Activated T-helper 1 cell treated with anti-CD3 and anti-CD28 coated beads, Interleukin-12 subunit alpha, Interleukin-12 subunit beta, Interleukin-2, Interleukin-4 antibody, amounts not matched to agents 30 ng/mL and 10 ng/mL and 1 ng/mL, durations not matched to agents 14 hours and 24 hours and 36 hours (primary cell): ENCODE measurements around the gene VPS13A. TPM values are rescaled to one million over a fixed set of nuclear protein-coding genes. Genes with fewer than 3 reads are reported as not detected.

Source experiments
- DNase-seq: peaks from one replicate; pipeline ENCODE4 v3.0.0; 2021; ENCODE audit warnings: low spot score
- H3K27ac Mint-ChIP-seq: one replicate; pipeline ENCODE4 v1.8.0; 2021; ENCODE audit warnings: mild to moderate bottlenecking, mixed read lengths
- H3K27me3 Mint-ChIP-seq: one replicate; pipeline ENCODE4 v1.8.0; 2022; ENCODE audit warnings: mild to moderate bottlenecking, moderate library complexity, mixed read lengths; ENCODE audit not compliant: insufficient read depth
- H3K36me3 Mint-ChIP-seq: one replicate; pipeline ENCODE4 v1.8.0; 2021; ENCODE audit warnings: low read depth, mixed read lengths
- H3K4me1 Mint-ChIP-seq: one replicate; pipeline ENCODE4 v1.8.0; 2021; ENCODE audit warnings: low read depth, mixed read lengths
- H3K4me3 Mint-ChIP-seq: one replicate; pipeline ENCODE4 v1.8.0; 2021; ENCODE audit warnings: mild to moderate bottlenecking, moderate library complexity, mixed read lengths
- H3K9me3 Mint-ChIP-seq: one replicate; pipeline ENCODE4 v1.8.0; 2021; ENCODE audit warnings: mixed read lengths
- intact Hi-C: fragments of 100-400 bp; cut with micrococcal nuclease; formaldehyde crosslinking; loops from one replicate; pipeline ENCODE4 v1.15.1; 2024
- total RNA-seq: library from RNA; stranded (reverse); gene quantifications from 2 replicates; pipeline ENCODE4 v1.2.3, GENCODE V29; 2022

VPS13A gene
- total RNA-seq, 1 donor from 2014 or later = 44.2 TPM

GRCh38 chr9:77421506-77422265 lies 244.4 kb downstream of the VPS13A start:
- Mint-ChIP-seq H3K4me3 (no peak overlapping the region), H3K36me3 (no peaks in the 10 kb centered on the region), H3K9me3 (no peaks in the 10 kb centered on the region), H3K27ac (no peak overlapping the region), H3K27me3 (no peaks in the 10 kb centered on the region), H3K4me1 (no peaks in the 10 kb centered on the region)
- DNase-seq = no peak
- intact Hi-C loops = no loop called here

GRCh38 chr9:77422969-77423368 lies 245.6 kb downstream of the VPS13A start:
- no peaks in the 10 kb centered on the region for H3K36me3 Mint-ChIP-seq
- intact Hi-C loops = no loop called here
- no peak overlapping the region for H3K27ac Mint-ChIP-seq
- no peaks in the 10 kb centered on the region for H3K4me1 Mint-ChIP-seq
- H3K4me3 Mint-ChIP-seq = no peak overlapping the region
- no peaks in the 10 kb centered on the region for H3K9me3 Mint-ChIP-seq
- DNase-seq = no peak
- H3K27me3 Mint-ChIP-seq = no peaks in the 10 kb centered on the region

GRCh38 chr9:77423841-77424240 lies 246.5 kb downstream of the VPS13A start:
- Mint-ChIP-seq H3K4me3 (no peak overlapping the region), H3K4me1 (no peaks in the 10 kb centered on the region), H3K27me3 (no peaks in the 10 kb centered on the region), H3K27ac (no peak overlapping the region), H3K9me3 (no peaks in the 10 kb centered on the region), H3K36me3 (no peaks in the 10 kb centered on the region)
- DNase-seq = no peak
- intact Hi-C loops = no loop called here

- H3K9me3 Mint-ChIP-seq = no peaks in the 10 kb centered on the region
- no peaks in the 10 kb centered on the region for H3K4me1 Mint-ChIP-seq
- no peak for DNase-seq
- H3K4me3 Mint-ChIP-seq = no peak overlapping the region
- no peaks in the 10 kb centered on the region for H3K36me3 Mint-ChIP-seq
- no peaks in the 10 kb centered on the region for H3K27me3 Mint-ChIP-seq
- intact Hi-C loops = no loop called here
- H3K27ac Mint-ChIP-seq = no peak overlapping the region
Measured at GRCh38 chr9:77424993-77425392, 247.7 kb downstream of the VPS13A start.

GRCh38 chr9:77426712-77427111 lies 249.4 kb downstream of the VPS13A start:
- intact Hi-C loops = no loop called here
- H3K4me3 Mint-ChIP-seq = no peak overlapping the region

GRCh38 chr9:77427256-77427927 lies 250.1 kb downstream of the VPS13A start:
- H3K27me3 Mint-ChIP-seq = no peaks in the 10 kb centered on the region
- no peak for DNase-seq
- H3K36me3 Mint-ChIP-seq = no peaks in the 10 kb centered on the region
- no peaks in the 10 kb centered on the region for H3K4me1 Mint-ChIP-seq
- no peak overlapping the region for H3K27ac Mint-ChIP-seq
- intact Hi-C loops = no loop called here
- no peaks in the 10 kb centered on the region for H3K9me3 Mint-ChIP-seq
- no peak overlapping the region for H3K4me3 Mint-ChIP-seq

More at GRCh38 chr9:77426712-77427111, 249.4 kb downstream of the VPS13A start:
- Mint-ChIP-seq H3K9me3 (no peaks in the 10 kb centered on the region), H3K27ac (no peak overlapping the region), H3K36me3 (no peaks in the 10 kb centered on the region), H3K4me1 (no peaks in the 10 kb centered on the region), H3K27me3 (no peaks in the 10 kb centered on the region)
- DNase-seq = no peak

GRCh38 chr9:77429928-77430327 lies 252.6 kb downstream of the VPS13A start:
- no peak overlapping the region for H3K4me3 Mint-ChIP-seq
- H3K36me3 Mint-ChIP-seq = no peaks in the 10 kb centered on the region
- peaks cover 1% of the 10 kb centered on the region for H3K27me3 Mint-ChIP-seq
- intact Hi-C loops = no loop called here
- no peak overlapping the region for H3K27ac Mint-ChIP-seq
- no peak for DNase-seq
- peaks cover 5% of the 10 kb centered on the region for H3K4me1 Mint-ChIP-seq
- no peaks in the 10 kb centered on the region for H3K9me3 Mint-ChIP-seq

- intact Hi-C loops = loop anchor here (2.0 kb wide), 2 partner anchors 25 to 603 kb away; no protein-coding TSS in a partner anchor
- Mint-ChIP-seq H3K27me3 (peaks cover 1% of the 10 kb centered on the region), H3K36me3 (no peaks in the 10 kb centered on the region), H3K4me3 (no peak overlapping the region), H3K9me3 (no peaks in the 10 kb centered on the region), H3K4me1 (peaks cover 5% of the 10 kb centered on the region), H3K27ac (no peak overlapping the region)
- no peak for DNase-seq
Measured at GRCh38 chr9:77432053-77432452, 254.7 kb downstream of the VPS13A start.

- DNase-seq = peak; percentile 15
- H3K9me3 Mint-ChIP-seq = no peaks in the 10 kb centered on the region
- H3K27me3 Mint-ChIP-seq = peaks cover 3% of the 10 kb centered on the region
- intact Hi-C loops = loop anchor here (1.0 to 2.0 kb wide), 6 partner anchors 23 to 687 kb away; no protein-coding TSS in a partner anchor
- peaks cover 5% of the 10 kb centered on the region for H3K4me1 Mint-ChIP-seq
- no peak overlapping the region for H3K4me3 Mint-ChIP-seq
- H3K27ac Mint-ChIP-seq = no peak overlapping the region
- H3K36me3 Mint-ChIP-seq = no peaks in the 10 kb centered on the region
Measured at GRCh38 chr9:77433675-77434445, 256.5 kb downstream of the VPS13A start.

GRCh38 chr9:77435277-77435676 lies 257.9 kb downstream of the VPS13A start:
- H3K4me1 Mint-ChIP-seq = peaks cover 5% of the 10 kb centered on the region
- DNase-seq = no peak
- no peaks in the 10 kb centered on the region for H3K9me3 Mint-ChIP-seq
- intact Hi-C loops = no loop called here
- no peaks in the 10 kb centered on the region for H3K36me3 Mint-ChIP-seq
- no peak overlapping the region for H3K4me3 Mint-ChIP-seq
- H3K27ac Mint-ChIP-seq = no peak overlapping the region
- H3K27me3 Mint-ChIP-seq = peaks cover 3% of the 10 kb centered on the region

GRCh38 chr9:77435688-77436087 lies 258.4 kb downstream of the VPS13A start:
- Mint-ChIP-seq H3K27ac (no peak overlapping the region), H3K4me3 (no peak overlapping the region), H3K27me3 (peaks cover 3% of the 10 kb centered on the region), H3K9me3 (no peaks in the 10 kb centered on the region), H3K4me1 (peaks cover 5% of the 10 kb centered on the region), H3K36me3 (no peaks in the 10 kb centered on the region)
- DNase-seq = no peak
- intact Hi-C loops = no loop called here

- DNase-seq = no peak
- no peaks in the 10 kb centered on the region for H3K36me3 Mint-ChIP-seq
- H3K9me3 Mint-ChIP-seq = no peaks in the 10 kb centered on the region
- no peak overlapping the region for H3K4me3 Mint-ChIP-seq
- H3K27ac Mint-ChIP-seq = no peak overlapping the region
- H3K27me3 Mint-ChIP-seq = peaks cover 3% of the 10 kb centered on the region
- H3K4me1 Mint-ChIP-seq = peaks cover 4% of the 10 kb centered on the region
- intact Hi-C loops = no loop called here
Measured at GRCh38 chr9:77438653-77439052, 261.3 kb downstream of the VPS13A start.

- Mint-ChIP-seq H3K4me1 (no peaks in the 10 kb centered on the region), H3K36me3 (no peaks in the 10 kb centered on the region), H3K27ac (no peak overlapping the region), H3K27me3 (peaks cover 2% of the 10 kb centered on the region), H3K9me3 (no peaks in the 10 kb centered on the region), H3K4me3 (no peak overlapping the region)
- no peak for DNase-seq
- intact Hi-C loops = no loop called here
Measured at GRCh38 chr9:77440057-77440456, 262.7 kb downstream of the VPS13A start.
